Stimulated activated CD4-positive, alpha-beta T cell treated with anti-CD3 and anti-CD28 coated beads, Interleukin-1b, Interleukin-23, amount 100 ng/mL, for 24 hours (primary cell): ENCODE measurements around the gene GAB2.
"Not testable (repeated sequence)": the region's sequence is repeated elsewhere in the genome, so short reads cannot be mapped to it uniquely, and the experiment has no call there.

ENCODE experiments used
- DNase-seq, 4 experiments: peaks; one replicate each; pipeline ENCODE4 v3.0.0-alpha.2; 2020; ENCODE audit warnings: low read depth in 4 of 4, low spot score in 1 of 4

Gene GAB2

GRCh38 chr11:78223320-78223954 lies 194.2 kb downstream of the GAB2 start:
- no peak for DNase-seq

DNA sequence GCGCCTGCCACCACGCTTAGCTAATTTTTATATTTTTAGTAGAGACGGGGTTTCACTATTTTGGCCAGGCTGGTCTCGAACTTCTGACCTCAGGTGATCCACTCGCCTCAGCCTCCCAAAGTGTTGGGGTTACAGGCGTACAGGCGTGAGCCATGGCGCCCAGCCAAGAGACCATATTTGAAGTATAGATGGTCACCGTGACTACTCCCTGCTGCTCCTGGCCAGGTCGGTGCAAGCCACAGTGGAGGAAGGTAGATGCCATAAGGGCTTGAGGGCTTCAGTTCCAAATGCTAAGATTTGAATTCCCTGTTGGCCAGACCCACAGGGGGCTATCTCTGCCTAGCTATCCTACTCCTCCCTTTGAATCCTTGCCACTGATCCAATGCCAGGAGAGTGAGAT lies 194.9 kb downstream of the GAB2 start:
- not testable (repeated sequence) for DNase-seq

DNA sequence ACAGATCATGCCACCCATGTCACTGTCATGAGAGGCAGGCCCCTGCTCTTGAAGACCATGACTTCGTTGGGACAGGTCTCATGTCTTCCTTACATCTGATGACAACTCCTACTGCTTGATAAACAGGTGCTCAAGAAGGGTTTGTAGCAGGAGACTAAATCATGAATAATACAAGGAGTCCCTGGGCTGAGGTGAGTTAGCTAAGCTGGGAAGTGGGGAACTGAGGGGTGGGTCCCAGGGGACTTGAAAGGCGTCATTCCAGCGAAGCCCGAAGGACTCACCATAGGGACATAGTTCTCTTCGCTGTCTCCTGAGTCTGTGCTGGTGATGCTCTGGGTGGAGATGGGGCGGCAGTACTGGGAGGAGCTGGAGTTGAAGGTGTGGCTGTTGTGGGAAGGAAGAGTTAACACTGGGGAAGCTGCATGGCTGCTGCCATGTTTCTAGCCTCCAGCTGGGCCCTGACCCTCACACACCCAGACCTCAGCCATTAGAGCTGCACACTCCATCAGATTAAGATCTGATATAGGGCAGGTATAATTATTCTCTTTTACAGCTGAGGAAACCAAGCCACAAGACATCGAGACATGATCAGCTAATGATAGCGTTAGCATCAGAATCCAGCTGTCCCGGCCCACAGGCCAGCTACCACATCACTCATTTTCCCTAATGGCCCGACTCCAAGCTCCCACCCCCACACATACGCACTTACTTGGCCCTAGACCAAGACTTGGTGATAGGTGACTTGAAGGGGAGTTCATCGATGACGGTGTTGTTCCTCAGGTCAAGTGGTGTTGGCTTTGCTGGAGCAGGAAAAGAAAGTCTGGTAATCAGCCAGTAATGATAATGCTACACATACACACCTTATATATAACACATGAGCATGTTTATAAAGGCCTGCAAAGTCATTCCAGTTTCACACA lies 196.0 kb downstream of the GAB2 start:
- DNase-seq, result no peak

DNA sequence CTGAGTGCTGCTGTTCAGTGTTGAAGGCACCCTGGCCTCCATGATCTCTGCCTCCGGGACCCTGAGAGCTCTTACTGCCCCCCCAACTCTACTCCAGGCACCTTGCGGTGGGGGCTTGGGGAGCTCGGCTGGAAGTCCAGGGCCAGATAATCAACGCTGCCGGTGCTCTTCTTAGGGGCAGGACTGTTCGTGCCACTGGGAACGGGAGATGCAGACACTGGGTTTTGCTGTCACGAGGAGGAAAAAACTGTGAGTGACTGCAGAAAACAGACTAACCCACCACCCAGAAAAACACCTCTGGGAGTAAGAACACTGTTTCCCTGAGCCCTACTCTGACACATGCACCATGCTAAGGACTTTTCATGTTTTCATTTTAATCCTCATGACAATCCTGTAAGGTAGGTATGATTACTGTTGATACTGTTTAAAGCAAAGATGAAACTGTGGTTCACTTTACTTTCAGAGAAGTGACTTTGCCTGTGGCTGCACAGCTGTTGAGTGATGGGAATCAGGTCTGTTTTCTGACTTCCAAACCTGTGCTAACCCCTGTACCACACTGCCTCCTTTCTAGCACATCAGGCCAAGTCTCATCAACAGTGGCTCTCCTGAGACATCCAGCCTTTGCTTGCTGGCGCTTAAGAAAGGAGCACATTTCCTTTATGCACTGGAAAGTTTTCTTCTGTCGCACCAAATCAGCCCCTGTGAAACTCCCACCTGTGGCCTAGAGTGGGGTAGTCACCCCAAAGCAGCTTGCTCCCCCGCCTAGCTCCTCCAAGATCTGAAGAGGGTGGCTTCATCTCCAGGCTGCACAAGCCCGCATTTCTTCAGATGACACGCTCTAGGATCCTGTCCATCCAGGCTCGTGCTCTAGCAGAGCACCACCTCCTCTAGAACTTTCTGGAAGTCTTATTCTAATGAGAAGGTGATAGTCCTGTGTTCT lies 197.1 kb downstream of the GAB2 start:
- no peak for DNase-seq

GRCh38 chr11:78219493-78220217 lies 198.0 kb downstream of the GAB2 start:
- DNase-seq, result no peak

- no peak for DNase-seq
Measured at GRCh38 chr11:78218707-78219492, 198.7 kb downstream of the GAB2 start.

DNA sequence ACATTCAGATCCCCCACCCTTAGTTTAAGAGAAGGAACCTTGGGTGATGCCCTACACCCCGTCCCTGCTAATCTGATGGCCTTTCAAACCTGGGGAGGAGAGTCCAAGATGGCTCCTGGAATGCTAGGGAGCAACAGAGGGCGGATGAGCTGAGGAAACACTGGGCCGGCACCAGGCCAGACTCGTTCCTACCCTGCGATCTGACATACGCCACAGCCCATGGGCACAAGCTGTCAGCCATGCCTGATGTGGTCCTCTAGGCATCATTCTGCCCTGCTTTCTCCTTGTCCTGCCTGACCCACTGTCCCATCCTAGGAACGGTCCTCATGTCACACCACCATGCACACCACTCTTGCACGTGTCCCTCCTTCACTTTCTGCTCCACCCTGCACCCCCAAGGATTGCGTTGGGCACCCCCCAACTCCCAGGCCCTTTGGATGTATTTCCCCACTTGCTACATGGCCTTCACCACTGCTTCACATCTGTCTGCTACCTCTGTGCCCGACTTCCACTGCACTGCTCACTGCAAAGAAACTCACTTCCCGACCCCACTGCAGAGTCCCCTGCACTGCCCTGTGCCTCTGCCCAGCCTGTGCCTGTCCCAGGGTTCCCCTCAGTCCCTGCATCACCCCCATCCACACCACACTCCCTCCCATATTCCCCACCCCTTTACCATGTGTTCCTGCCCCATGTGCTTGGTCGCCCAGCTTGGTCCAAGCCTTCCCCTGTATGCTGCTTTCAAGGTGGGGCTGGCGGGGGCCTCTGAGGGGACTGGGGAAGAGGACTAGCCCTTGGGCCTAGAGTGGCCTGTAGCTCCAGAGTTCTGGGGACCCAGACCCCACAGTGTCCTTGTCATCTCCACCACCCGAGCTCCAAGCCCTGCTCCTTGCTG lies 199.7 kb downstream of the GAB2 start:
- DNase-seq, result no peak

- no peak for DNase-seq
Measured at GRCh38 chr11:78216571-78217287, 200.9 kb downstream of the GAB2 start.

DNA sequence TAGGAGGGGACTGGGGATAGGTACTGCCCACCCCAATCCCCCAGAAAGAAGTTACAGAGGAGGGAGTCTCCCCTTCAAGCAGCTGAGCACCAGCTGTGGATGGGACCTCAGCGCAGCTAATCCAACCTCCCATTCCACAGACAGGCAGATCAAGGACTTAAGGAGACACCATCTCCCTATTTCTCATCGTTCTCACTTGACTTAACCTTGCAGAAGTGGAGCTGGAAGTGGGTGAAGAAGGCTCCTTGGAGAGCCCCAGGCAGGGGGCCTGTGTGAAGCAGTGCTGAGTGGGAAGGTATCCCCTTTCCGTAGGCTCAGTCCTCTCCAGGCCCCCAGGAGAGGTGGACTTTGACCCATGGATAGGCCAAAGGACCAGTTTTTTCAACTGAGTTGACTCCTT lies 201.6 kb downstream of the GAB2 start:
- DNase-seq, result no peak

DNA sequence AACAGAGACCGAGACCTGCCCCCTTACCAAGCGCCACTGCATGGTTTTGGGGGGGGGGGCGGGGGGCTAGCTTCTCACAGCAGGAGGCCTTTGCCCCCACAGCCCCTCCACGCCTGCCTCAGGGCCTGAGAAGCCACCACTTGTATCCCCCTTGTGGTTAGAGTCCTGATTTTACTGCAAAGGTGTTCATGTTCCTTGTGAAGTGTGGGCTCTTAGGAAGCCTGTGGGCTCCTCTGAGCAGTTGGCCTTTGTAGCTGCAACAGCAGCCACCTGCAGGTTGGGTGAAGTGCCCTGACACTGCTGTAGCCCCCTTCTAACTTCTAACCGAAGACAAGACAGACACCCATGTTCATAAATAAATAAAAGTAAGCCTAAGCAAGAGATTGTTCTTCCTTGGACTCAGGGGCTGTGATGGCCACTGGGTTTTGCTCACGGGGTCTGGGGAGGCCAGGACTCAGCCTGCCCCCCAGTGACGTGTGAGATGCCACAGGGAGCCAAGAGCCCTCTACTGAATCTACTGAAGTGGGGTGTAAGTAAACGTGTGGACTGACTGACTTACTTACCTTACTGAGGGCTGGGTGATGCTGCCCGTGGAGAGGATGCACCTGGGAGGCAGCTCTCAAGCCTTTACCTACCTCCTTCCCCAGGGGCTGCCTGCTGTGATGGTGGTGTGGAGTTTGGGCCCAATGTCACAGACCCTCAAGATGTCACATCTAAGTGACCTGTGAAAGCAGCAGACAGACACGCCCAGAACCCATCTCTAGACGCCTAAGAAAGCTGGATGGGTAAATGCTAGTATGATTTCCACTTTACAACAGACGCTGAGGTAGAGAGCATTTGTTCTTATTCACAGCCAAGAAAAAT lies 203.1 kb downstream of the GAB2 start:
- DNase-seq, result no peak

DNA sequence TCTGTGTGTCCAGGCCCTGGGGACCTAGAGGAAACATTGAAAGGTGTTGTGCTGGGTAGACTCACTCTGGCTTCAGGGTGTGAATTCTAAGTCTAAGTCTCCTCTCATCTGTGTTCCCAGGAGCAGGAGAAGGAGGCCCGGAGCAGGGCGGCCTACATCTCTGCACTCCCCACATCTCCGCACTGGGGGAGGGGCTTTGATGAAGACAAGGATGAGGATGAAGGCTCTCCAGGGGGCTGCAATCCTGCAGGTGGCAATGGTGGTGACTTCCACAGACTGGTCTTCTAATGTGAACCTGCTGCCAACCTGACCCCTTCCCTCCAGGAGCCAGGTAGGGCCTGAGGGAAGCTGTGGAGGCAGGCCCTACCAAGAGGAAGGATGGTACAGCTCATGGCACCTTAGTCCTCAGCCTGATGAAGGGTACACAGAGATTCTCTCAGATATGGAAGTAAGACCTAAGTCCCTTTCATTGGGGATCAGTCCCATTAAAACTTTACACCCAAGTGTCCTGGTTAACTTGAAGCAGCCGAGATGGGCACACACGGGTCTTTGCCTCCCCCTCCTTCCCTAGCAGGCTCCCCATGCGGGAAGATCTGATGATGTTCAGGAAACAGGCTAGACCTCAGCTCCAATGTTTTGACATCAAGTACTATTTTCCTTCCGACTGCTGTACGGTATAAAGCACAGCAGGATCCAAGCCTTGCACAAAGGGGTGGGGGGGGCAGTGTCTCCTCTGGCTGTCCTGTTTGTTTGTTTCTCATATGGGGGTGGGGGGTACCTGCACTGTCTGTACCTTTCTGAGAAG lies 203.9 kb downstream of the GAB2 start:
- DNase-seq, result no peak

DNA sequence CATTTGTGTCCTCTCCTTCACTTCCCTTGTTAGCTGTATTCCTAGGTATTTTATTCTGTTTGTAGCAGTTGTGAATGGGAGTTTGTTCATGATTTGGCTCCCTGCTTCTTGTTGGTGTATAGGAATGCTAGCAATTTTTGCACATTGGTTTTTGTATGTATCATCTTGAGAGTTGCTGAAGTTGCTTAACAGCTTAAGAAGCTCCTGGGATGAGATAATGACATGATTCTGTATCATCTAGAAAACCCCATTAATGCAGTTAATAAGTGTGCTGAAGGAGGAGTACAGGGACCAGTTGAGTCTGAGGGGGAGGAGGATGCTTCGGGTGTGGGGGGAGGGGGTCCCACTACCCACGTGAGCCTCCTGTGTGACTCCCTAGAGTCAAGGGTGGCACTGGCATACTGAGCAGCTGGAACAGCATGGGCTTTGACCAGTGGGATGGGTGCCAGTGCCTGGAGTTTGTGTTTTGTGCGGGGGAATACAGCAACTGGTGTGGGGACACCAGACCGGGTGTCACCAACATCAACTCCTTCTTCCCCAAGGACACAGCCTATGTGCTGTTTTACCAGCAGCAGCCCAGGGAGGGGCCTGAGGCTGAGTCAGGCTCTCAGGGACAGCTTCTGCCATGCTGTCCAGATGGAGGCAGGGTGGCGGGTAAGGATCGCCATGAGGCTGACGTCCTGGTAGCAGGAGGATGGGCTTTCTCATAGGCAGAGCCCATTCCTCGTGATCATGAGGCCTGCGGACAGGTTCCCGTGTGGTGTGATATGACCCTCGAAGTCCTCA lies 204.8 kb downstream of the GAB2 start:
- DNase-seq, result no peak

DNA sequence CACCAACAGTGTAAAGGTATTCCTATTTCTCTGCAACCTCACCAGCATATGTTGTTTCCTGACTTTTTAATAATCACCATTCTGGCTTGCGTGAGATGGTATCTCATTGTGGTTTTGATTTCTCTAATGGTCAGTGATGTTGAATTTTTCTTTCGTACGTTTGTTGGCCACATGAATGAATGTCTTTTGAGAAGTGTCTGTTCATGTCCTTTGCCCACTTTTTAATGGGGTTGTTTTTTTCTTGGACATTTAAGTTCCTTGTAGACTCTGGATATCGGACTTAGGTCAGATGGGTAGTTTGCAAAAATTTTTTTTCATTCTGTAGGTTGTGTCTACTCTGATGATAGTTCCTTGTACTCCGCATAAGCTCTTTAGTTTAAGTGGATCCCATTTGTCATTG lies 206.1 kb downstream of the GAB2 start:
- no peak for DNase-seq

DNA sequence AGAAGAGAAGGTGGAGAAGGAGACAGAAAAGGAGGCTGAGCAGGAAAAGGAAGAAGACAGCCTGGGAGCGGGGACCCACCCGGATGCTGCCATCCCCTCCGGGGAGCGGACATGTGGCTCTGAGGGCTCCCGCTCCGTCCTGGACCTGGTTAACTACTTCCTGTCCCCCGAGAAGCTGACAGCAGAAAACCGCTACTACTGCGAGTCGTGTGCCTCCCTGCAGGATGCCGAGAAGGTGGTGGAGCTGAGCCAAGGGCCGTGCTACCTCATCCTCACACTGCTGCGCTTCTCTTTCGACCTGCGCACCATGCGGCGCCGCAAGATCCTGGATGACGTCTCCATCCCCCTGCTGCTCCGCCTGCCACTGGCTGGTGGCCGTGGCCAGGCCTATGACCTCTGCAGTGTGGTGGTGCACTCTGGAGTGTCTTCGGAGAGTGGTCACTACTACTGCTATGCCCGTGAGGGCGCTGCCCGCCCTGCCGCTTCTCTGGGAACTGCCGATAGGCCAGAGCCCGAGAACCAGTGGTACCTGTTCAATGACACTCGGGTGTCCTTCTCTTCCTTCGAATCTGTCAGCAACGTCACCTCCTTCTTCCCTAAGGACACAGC lies 207.5 kb downstream of the GAB2 start:
- no peak for DNase-seq

- DNase-seq, result no peak
Measured at GRCh38 chr11:78209478-78209877, 208.1 kb downstream of the GAB2 start.
